D721Med (cell line): ENCODE results near the gene VPS16.

Source experiments
- DNase-seq: peaks from one replicate; pipeline ENCODE4 v3.0.0; 2011; ENCODE audit warnings: low spot score; ENCODE audit not compliant: insufficient read length
- FAIRE-seq: peaks from 2 replicates; lab custom pipeline; 2011; peaks lifted over from hg19 to GRCh38; lab: Jason Lieb, UNC
- TF ChIP-seq, protein P1 (sequence below): IDR thresholded peaks from 2 replicates; pipeline ENCODE4 v1.5.1; 2012; ENCODE audit warnings: mild to moderate bottlenecking, control low read depth; ENCODE audit not compliant: insufficient read depth; ENCODE audit errors: missing control alignments

Gene VPS16

DNA sequence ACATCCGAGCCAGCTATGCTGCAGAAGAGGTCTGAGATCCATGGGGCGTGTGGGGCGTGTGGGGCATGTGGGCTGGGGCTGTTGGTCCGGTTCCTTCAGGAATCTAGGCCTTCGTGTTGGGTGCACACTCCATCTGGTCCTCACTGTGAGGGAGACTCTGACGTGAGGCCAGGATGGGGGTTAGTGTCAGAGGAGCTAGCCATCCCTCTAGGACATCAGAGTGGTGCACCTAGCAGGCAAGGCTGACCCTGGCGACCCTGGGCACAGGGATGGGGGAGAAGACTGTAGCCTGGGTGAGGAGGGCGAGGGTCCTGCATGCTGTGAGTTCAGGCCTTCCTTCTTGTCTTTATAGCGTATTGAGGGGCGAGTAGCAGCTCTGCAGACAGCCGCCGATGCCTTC, 24.1 kb downstream of the VPS16 start:
- TF ChIP-seq, protein P1, sequence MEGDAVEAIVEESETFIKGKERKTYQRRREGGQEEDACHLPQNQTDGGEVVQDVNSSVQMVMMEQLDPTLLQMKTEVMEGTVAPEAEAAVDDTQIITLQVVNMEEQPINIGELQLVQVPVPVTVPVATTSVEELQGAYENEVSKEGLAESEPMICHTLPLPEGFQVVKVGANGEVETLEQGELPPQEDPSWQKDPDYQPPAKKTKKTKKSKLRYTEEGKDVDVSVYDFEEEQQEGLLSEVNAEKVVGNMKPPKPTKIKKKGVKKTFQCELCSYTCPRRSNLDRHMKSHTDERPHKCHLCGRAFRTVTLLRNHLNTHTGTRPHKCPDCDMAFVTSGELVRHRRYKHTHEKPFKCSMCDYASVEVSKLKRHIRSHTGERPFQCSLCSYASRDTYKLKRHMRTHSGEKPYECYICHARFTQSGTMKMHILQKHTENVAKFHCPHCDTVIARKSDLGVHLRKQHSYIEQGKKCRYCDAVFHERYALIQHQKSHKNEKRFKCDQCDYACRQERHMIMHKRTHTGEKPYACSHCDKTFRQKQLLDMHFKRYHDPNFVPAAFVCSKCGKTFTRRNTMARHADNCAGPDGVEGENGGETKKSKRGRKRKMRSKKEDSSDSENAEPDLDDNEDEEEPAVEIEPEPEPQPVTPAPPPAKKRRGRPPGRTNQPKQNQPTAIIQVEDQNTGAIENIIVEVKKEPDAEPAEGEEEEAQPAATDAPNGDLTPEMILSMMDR = no peak
- FAIRE-seq (no peak), DNase-seq (no peak)

- DNase-seq (no peak), FAIRE-seq (no peak)
- TF ChIP-seq, protein P1 = no peak
Observed at GRCh38 chr20:2865101-2865500, 24.6 kb downstream of the VPS16 start.

- DNase-seq = no peak
- TF ChIP-seq, protein P1 = no peak
- no peak for FAIRE-seq
Observed at GRCh38 chr20:2865630-2866029, 25.1 kb downstream of the VPS16 start.

- FAIRE-seq (no peak), DNase-seq (no peak)
- TF ChIP-seq, protein P1 = no peak
Observed at GRCh38 chr20:2866236-2866635, 25.7 kb downstream of the VPS16 start.

DNA sequence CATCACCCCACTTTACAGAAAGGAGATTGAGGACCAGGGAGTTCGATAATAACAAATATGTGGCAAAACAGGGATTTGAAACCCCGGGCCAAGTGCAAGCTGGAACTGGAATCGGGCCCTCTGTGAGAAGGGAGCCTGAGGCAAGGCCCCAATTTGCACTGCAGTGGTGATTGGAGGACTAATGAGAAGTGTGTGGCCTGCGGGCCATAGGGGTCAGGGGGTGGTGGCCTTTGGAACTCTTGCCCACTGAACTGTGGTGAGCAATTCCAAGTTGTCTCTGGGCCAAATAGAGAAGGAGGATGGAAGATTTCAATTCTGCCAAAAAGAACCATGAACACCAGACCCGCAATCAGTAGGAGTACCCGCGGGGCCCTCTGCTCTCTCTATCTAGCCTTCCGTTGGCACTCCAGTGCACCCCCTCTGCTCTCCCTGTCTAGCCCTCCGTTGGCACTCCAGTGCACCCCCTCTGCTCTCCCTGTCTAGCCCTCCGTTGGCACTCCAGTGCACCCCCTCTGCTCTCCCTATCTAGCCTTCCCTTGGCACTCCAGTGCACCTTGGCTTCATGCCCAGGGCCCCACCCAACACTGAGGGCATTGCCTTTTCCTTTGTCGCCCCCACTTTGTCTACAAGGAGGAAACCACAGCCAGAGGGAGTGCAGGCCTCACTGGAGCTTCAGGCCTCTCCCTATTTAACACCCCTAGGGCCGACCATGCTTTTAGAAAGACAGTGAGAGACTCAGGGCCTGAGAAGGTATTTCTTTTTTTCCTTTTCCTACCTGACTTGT, 26.7 kb downstream of the VPS16 start:
- TF ChIP-seq, protein P1 = no peak
- no peak for FAIRE-seq
- DNase-seq = no peak

- FAIRE-seq (no peak), DNase-seq (no peak)
- TF ChIP-seq, protein P1 = no peak
Observed at GRCh38 chr20:2869381-2869780, 28.8 kb downstream of the VPS16 start.

GRCh38 chr20:2871111-2871465, 30.5 kb downstream of the VPS16 start:
- TF ChIP-seq, protein P1 = no peak
- no peak for DNase-seq
- FAIRE-seq = no peak
